G401.6 (cell line): ENCODE measurements around the gene SMC6.

Experiments used
- FAIRE-seq: peaks from 2 replicates; lab custom pipeline; 2012; peaks lifted over from hg19 to GRCh38; lab: Jason Lieb, UNC

SMC6 gene, protein sequence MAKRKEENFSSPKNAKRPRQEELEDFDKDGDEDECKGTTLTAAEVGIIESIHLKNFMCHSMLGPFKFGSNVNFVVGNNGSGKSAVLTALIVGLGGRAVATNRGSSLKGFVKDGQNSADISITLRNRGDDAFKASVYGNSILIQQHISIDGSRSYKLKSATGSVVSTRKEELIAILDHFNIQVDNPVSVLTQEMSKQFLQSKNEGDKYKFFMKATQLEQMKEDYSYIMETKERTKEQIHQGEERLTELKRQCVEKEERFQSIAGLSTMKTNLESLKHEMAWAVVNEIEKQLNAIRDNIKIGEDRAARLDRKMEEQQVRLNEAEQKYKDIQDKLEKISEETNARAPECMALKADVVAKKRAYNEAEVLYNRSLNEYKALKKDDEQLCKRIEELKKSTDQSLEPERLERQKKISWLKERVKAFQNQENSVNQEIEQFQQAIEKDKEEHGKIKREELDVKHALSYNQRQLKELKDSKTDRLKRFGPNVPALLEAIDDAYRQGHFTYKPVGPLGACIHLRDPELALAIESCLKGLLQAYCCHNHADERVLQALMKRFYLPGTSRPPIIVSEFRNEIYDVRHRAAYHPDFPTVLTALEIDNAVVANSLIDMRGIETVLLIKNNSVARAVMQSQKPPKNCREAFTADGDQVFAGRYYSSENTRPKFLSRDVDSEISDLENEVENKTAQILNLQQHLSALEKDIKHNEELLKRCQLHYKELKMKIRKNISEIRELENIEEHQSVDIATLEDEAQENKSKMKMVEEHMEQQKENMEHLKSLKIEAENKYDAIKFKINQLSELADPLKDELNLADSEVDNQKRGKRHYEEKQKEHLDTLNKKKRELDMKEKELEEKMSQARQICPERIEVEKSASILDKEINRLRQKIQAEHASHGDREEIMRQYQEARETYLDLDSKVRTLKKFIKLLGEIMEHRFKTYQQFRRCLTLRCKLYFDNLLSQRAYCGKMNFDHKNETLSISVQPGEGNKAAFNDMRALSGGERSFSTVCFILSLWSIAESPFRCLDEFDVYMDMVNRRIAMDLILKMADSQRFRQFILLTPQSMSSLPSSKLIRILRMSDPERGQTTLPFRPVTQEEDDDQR

DNA sequence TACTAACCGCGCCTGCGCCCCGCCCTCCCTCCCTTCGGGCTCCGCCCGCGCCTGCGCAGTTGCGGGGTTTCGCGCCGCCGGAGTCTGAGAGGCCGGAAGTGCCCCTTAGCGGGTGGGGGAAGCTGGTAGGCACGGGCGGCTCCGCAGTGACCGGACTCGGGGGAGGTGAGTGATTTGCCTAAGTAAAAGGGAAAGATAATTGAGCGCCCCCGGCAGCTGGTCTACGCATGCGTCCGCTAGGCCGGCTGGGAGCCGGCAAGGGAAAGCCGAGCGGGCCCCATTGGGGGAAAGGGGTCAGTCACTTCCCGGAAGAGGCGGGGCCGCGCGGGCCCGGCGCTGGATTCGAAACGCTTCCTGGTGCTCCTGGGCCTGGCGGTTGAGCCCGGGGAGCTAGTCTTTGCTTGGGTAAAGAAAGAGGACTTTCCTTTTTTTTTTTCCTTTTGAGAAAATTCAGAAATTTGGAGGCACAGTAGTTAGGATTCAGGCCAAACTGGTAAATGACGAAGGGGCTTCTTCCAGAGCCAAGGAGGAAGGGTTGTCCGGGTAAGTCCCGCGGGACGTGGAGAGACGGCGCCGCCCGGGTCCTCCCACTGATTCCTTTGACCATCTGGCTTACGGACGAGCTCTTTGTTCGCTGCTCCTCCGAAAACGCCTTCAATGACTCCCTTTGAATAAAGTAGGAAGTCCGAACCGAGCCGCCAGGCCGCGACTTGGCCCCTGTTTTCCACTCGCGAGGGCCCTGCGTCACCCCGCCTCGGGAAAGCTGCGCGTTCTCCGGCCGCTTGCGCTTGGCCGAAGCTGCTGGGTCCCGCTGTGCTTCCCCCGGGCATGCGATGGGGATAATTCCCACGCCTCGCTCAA lies at the start of gene SMC6, which contains the start of gene GEN1:
TSS of gene SMC6 (minus strand) at position 8 of the 861 bp plus-strand sequence. CDS start 7,864 bp downstream, outside the sequence.
TSS of gene GEN1 (plus strand) at position 336 of the 861 bp plus-strand sequence. CDS start 5,806 bp downstream, outside the sequence.
- peak; percentile 88 for FAIRE-seq

DNA sequence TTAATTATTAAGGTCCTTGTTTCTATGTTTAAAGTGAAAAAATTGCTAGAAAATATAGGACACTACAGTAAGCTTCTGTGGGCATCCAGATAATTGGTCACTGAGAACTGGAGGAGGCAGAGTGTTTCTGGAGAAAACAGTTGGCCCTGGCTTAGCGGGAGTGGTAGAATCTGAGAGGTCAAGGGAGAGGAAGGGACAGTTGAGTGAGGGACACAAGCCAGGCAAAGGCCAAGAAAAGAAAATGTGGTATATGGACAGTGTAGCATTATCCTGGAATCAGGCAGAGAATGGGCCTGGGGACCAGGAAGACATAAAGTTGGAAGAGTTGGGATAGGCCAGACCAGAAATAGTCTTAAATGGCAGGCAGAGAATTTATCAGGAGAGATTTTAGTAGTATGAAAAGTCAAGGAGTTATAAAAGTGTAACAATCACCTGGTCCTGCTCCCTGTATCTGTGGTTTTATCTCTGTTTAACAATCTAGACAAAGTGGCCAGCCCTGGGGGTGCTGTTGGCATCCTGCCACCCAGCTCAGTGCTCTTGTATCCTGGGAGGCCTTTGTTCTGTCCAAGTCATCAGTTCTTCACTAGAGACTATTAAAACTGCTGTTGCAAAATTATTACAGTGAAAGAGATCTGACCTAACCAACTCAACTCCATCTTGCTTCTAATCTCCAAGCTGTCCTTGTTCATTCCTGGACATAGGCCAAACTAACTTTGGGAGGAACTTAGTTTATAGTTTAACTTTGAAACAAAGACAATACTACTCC lies 47.3 kb upstream of the SMC6 start:
- FAIRE-seq, result no peak

DNA sequence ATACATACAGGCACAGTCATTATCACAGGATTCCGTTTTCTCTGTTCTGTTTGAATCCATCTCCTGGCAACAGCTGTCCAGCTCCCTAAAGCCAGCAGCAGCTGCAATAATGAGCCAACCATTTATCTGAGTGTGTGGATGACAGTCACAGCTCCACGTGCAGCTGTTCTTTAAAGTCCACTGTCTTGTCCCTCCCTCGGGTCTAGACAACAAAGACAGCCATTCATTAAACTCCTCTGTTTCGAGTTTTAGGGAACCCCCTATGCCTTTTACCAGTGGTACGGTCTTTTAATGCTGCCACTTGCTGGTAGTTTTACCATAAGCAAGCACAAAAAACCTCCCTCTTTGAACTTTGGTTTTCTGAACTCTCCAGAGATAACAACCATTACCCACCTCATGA lies 46.6 kb upstream of the SMC6 start:
- FAIRE-seq, result no peak

DNA sequence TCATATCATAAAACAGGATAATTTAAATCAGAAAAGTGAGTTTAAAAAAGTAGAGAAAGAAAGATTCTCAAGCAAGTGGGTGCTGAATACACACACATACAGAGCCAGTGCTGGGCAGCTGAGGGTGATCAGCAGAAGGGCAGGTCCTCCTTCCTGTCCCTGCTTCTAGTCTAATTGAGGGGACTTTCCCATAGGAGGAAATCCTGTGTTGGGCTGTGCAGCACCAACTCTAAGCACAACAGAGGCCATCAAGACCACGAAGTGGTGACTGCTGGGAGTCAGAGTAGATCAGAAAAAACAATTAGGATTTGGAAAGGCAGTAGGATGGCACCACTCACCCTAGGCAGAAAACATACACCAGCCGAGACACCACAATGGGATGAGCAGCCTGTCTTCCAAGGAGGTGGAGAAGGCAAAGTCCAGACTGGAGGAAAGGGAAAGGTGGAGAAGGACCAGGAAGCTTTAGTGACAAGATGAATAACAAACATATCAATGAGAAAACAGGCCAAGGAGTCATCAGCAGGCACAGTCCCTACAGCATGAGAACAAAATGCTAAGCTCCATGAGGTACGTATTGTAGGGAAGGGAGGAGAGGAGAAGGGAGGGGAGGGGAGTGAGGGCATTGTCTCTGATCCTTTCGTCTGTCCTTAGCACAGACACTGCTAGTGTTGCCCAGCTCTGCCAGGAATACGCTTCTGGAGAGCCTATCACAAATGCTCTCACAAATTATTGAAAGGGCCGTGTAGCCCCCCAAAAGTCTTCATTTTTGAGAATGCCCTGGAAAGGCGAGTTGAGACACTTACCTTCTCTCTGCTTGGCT lies 45.9 kb upstream of the SMC6 start:
- FAIRE-seq, result no peak

DNA sequence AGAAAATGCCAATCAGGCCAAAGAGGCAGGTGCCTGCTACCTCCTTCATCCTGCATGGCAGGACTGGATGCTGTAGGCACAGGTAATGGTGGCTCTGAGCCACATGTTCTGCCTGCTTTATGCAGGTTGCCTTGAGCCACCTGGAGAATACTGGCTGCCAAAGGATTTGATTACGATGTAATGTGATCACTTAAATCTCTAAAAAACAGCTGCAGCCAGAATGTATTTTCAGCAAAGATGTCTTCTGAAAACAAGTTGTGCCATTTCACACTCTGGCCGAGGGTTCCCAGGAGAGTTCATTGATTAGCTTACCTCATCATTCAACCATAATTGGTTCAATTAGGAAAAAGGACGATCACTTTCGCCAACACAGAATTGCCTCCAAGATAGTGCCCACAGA lies 44.7 kb upstream of the SMC6 start:
- no peak for FAIRE-seq

DNA sequence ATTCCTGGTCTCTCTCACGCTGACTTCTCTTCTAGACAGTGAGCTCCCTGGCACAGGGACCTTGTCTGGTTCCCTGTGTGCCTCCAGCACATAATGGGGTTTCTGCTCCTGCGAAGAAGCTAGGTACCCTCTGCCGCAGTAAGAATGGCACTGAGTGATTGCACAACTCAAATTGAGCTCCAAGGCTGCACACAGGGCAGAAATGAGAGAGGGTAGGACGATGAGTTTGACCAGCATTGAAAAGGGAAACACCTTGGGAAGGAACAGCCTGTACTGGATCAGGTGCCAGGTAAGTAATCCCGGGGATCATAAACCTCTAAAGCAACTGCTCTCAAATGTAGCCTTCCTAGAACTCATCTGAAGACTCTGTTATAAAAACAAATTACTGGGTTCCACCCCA lies 41.7 kb upstream of the SMC6 start:
- FAIRE-seq, result no peak

DNA sequence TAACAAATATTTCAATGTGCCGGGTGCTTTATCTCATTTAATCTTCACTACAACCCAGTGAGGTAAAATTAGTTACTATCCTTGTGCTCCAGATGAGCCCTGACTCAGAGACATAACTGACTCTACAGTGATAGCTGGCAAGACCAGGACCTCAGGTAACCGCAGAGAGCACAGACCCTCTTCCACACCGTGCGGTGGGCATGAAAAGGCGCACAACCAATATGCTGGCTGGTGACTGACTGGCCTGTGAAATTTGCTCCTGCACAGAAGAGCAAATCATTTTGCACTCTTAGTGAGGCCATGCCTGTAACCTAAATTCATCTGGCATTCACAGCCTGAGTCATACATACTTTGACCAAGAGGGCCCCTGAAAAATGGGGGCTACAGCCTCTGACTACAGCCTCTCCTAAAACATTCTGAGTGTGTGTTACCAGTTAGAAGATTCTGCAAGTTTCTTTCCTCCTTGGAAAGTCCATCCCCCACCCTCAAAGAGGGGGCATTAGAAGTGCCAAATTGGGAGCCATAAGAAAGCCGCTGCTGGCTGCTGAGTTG lies 40.3 kb upstream of the SMC6 start:
- FAIRE-seq, result no peak

DNA sequence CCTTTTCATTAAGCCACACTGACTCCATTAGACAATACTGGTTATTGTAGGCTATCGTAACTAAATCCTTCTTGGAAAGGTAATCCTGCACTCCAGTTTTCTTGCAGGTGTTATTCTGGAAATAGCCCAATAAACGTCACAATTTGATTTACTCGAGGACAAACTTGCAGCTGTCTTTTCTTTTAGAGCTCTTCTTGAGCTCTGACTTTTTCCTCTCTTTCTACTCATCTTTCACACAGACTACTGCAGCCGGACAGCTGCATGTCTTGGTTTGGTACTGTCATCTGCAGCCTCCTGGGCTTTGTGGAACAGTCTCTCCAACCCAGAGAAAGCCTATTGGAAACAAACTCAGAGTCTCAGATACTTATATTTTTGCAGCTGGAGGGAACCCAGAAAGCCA lies 39.7 kb upstream of the SMC6 start:
- no peak for FAIRE-seq

DNA sequence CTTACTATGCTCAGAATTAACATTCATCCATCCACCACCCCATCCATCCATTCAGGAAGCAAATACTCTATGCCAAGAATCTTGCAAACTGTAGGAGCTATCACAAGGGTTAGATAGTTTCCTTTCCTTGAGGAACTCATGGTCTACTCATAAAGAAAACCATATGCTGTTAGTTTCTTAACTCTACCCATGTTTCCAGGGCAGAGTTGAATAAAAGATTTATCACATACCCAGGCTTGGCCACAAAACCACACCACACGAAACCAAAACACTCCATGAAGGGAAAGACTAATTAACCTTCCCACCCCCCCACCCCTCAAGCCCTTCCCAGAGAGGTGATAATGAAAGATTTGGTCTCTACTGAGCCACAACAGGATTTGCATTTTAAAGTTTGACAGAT lies 38.9 kb upstream of the SMC6 start:
- FAIRE-seq, result no peak

DNA sequence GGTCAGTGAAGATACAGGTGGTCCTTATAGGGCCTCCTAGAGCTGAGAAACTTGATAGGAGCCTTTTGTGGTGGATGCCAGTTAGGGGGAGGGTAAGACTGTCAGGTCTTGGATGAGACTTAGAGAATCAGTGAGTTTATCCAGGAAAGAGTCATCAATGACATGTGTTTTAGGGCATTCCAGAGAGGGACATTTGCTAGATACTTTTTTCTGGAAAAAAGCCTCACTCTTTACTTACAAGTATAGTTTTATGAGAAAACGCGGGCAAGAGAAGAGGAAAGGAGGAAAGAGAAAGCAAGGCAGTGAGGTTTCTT lies 38.2 kb upstream of the SMC6 start:
- no peak for FAIRE-seq

DNA sequence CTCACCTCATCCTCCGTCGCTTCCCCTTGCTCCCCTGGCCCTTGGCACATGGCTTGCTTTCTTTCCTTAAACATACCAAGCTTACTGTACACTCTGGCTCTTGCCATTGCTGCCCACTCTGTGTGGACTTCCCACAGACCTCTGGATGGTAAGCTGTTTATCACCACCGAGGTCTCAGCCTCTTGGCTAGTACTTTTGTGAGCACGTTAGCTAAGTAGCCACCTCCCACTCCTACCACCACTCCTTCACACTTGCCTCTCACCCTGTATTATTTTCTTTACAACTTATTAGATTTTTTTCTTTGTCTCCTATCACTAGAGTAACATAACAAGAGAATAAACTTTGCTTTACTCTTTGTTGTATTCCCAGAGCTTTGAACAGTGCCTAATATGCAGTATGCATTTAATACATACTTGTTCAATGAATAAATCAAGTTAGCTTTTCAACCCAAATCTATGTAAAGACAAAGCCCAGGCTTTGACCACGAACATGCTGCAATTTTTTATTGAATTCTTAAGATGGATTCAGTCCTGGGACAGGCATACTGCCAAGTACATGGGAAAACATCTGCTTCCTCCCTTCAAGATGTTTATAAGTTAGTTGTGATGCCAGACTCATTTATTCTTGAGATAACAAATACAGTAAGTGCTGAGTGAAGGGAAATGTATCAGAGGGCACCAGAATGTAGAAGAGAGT lies 37.7 kb upstream of the SMC6 start:
- FAIRE-seq, result no peak

DNA sequence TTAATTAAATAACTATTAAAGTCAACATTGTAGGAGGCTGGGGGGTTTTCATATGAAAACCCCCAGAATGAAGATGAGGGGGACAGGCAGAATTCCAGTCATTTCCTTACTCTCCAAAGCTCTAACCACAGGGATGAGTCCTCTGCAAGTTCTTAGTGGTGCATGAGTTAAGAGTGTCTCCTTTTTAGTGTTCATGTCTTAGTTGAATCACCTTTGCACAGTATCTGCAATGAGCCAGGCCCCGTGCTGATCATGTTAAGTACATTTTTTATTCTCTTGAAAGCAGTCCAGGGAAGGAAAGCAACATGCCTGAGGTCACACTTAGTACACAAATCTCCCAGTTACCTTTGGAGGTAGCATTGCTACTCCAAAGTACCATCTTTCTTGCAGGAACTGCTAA lies 36.9 kb upstream of the SMC6 start:
- FAIRE-seq, result no peak

DNA sequence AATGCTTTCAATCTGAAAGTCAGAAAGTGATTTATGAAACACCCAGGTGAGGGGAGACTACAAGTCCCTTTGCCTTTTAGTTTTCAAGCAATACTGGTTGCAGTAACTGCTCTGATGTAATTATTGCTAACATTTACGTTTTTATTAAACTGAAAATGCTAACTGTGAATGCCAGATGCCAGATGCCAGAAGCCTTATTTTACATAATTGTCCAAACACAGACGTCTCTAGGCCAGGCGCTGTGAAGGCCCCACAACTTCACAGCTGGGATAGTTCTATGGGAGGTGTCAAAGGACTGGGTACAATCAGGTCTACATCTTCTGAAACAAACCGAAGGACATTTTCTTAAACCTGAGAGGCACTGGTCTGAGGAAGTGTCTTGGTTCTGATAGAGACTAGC lies 35.2 kb upstream of the SMC6 start:
- FAIRE-seq, result no peak

DNA sequence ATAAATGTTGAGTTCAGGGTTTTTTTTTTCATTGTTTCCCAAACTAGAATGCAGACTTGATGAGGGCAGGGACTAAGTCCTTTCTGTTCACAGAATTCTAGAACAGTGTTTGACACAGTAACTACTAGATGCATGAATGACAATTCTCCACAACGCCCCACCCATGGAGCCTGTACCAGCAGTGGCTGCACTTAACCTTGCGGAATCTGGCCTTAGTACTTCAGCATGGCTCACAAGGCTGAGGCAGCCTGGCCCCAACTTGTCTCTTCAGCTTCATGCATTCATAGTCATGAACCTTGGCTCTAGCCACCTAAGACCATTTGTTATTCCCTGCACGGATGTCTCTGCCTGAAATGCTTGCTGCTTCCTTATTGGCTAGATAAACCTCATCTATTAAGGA lies 33.1 kb upstream of the SMC6 start:
- FAIRE-seq, result no peak

DNA sequence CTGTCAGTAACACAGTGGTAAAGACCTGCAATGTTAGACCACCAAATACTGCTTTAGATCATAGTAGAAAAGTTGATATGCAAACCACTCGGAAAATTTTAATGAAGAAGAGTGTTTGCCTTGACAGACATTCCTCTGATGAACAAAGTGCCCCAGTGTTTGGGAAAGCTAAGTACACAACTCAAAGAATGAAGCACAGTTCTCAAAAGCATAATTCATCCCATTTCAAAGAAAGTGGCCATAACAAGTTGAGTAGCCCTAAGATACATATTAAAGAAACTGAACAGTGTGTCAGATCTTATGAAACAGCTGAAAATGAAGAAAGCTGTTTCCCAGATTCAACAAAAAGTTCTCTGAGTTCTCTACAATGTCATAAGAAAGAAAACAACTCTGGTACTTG lies 27.9 kb upstream of the SMC6 start:
- no peak for FAIRE-seq

DNA sequence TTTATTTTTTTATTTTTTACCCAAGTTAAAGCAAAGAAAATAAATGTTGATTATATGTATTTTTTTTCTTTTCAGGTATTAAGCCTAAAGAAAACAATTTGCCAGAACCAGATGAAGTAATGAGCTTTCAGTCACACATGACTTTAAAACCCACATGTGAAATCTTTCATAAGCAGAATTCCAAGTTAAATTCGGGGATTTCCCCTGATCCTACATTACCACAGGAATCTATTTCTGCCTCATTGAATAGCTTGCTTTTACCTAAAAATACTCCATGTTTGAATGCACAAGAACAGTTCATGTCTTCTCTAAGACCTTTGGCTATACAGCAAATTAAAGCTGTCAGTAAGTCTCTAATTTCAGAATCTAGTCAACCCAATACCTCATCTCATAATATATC lies 26.9 kb upstream of the SMC6 start:
- no peak for FAIRE-seq

DNA sequence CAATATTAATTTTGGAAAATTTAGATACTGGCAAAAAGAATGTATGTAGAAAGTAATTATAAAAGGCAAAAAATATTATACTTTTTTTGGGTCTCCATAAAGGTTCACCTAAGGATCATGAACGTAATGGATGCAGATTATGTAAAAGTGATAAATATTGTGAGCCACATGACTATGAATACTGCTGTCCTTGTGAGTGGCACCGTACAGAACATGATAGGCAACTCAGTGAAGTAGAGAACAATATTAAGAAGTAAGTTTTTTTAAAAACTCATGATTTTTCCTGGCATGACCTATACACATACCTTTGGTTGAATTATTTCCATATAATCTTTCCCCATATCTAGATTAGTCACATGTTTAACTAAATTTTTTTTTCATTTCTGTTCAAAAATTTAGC lies 18.9 kb upstream of the SMC6 start:
- FAIRE-seq, result no peak

DNA sequence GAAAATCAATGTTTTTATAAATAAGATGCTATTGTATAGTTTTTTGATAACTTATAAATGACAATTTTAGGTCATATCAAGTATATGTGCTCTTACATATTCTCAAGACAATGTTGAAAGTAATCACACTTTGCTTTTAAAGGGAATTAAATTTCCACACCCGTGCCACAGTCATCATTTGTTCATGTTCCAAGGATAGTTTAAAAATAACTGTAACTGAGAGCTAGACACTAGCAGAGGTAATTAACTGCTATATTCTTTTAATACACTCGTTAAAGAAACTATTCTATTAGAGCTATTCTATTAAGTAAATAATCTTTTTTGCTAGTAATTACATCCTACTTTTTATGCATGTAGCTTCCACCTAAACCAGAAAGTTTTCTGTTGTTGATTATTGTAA lies 18.3 kb upstream of the SMC6 start:
- FAIRE-seq, result no peak

DNA sequence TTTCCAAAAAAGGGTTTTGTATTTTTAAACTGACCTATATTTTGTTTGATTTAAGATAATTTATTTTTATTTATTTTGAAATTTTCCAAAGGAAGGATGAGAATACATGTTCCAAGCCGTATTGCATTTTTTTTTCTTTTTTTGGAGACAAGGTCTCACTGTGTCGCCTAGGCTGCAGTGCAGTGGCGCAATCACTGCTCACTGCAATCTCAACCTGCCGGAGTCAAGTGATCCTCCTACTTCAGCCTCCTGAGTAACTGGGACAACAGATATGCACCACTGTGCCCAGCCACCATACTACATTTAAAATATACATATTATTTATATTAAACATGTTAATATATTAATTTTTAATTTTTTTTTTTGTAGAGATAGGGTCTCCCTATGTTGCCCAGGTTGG lies 15.3 kb upstream of the SMC6 start:
- FAIRE-seq, result no peak

DNA sequence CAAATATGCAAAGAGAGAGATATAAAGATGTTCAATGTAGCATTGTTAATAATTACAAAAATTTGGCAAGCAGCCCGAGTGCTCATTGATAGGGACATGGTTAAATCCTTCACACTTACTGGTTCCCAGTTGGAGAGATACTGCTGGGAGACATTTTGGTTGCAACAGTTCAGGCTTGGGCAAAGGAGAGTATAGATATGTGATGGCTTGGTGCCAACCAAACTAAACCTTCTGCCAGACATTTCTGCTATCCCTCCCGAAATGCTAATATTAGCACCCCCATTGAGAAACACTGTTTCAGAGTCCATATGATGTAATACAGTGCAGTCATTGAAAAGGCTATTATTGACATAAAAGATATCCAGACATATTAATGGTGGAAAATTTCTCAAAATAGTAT lies 11.8 kb upstream of the SMC6 start:
- FAIRE-seq, result no peak
